Prostate gland (tissue), 2 donors: ENCODE results near the gene CTLA4.

Experiments
- CTCF ChIP-seq, 4 experiments: fragments of 200-600 bp in 2 of 4; fragments of 450-650 bp in 2 of 4; sonication (generic) in 2 of 4; IDR thresholded peaks; 1 replicate in 3 of 4; 2 replicates in 1 of 4; pipeline ENCODE4 v1.5.1; 2016 to 2019; ENCODE audit warnings: antibody characterized with exemption in 4 of 4, mild to moderate bottlenecking in 2 of 4, moderate library complexity in 2 of 4
- POLR2A ChIP-seq: fragments of 450-650 bp; IDR thresholded peaks from one replicate; pipeline ENCODE4 v1.6.1; 2016; ENCODE audit warnings: antibody characterized with exemption, mild to moderate bottlenecking
- POLR2AphosphoS5 ChIP-seq: sonication (generic); formaldehyde crosslinking; IDR thresholded peaks from one replicate; pipeline ENCODE4 v1.6.1; 2017; ENCODE audit warnings: antibody characterized with exemption

- no peak for TF ChIP-seq POLR2AphosphoS5
- no peak for TF ChIP-seq CTCF (IDR thresholded peaks at IDR 0.05)
- TF ChIP-seq POLR2A: no peak
Measured at GRCh38 chr2:203835892-203836800, 31.4 kb upstream of the CTLA4 start.
